Measurements from ENCODE around the gene ANKH.
"Not testable (repeated sequence)": the region's sequence is repeated elsewhere in the genome, so short reads cannot be mapped to it uniquely, and the experiment has no call there.

ANKH gene

GRCh38 chr5:14871214-14872069, at the start of gene ANKH:
Gene ANKH (minus strand): TSS chr5:14871778. CDS start chr5:14871447, 331 bp downstream.
- peak; percentile 81 for DNase-seq

- DNase-seq, result no peak
Observed at GRCh38 chr5:14920121-14920520, 48.5 kb upstream of the ANKH start.

DNA sequence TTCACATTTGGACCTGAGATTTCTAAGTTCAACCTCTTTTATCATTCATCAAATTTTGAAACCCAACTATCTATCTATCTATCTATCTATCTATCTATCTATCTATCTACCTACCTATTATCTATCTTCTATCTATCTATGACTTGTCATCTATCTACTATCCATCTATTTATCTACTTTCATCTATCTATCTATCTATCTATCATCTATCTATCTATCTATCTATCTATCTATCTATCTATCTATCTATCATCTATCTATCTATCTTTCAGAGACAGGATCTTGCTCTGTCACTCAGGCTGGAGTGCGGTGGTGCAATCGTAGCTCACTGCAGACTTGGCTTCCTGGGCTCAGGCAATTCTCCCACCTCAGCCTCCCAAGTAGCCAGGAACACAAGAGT, 47.5 kb upstream of the ANKH start:
- not testable (repeated sequence) for DNase-seq

GRCh38 chr5:14917719-14918118, 46.1 kb upstream of the ANKH start:
- no peak for DNase-seq

GRCh38 chr5:14915291-14915952, 43.8 kb upstream of the ANKH start:
- no peak for DNase-seq

DNA sequence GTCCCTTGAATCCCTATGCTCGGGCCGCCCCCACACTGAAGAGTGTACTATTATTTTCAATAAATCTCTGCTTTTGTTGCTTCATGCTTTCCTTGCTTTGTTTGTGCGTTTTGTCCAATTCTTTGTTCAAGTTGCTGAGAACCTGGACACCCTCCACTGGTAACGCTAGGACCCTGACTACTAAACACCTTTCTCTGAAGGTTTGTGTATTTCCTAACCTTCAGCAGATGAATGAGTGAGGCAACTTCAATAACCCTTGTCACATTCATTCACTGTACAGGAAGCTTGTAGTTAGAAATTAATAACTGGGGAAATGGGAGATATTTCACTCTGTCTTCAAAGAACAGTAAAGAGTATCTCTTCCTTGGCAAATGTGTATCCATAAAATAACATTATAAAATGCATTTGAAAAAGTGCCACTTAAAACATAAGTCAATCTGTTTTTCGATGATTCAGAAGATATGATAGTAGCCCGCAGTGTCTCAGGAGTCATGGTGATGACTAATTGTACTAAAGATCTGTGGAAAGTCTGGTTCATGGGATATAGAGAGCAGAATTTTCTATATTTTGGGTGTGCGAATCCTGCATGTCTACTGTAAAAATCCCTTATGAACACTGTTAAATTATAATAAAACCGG, 43.2 kb upstream of the ANKH start:
- no peak for DNase-seq

GRCh38 chr5:14914193-14914592, 42.6 kb upstream of the ANKH start:
- DNase-seq, result no peak

- DNase-seq, result no peak
Observed at GRCh38 chr5:14913096-14913495, 41.5 kb upstream of the ANKH start.

GRCh38 chr5:14912206-14912605, 40.6 kb upstream of the ANKH start:
- no peak for DNase-seq

DNA sequence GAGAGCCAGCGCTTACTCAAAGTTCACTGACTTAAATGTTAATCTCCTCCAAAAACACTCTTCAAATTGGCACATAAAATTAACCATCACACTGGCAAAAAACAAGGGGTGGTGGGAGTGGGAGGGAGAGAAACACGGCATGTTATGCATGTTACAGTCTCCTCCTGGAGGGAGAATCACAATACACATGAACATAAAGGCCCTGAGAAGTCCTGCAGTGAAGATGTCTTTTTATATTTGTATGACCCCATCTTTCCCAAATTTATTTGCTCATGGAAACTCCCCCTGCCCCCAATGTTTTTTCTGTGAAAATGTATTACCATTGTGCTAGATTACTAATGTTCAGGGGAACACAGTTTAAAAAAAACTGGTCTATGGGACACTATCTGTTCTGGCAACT, 37.8 kb upstream of the ANKH start:
- no peak for DNase-seq

DNA sequence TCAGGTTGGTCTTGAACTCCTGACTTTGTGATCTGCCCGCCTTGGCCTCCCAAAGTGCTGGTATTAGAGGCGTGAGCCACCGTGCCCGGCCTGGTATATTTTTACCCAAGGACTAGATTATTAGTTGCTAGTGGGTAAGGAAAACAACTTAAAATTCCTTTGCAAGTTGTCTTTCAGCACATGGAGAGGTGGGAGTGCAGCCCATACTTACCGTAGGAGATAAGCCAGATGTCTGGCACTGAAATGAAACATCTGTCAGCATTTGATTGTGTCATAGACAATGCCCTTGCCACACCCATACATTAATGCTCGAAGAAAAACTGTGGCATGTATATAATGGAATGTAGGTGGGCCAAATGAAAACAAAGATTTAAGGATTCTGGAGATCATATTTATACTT, 36.6 kb upstream of the ANKH start:
- DNase-seq, result no peak

- DNase-seq, result no peak
Observed at GRCh38 chr5:14906628-14907027, 35.0 kb upstream of the ANKH start.

GRCh38 chr5:14902826-14903560, 31.4 kb upstream of the ANKH start:
- no peak for DNase-seq

GRCh38 chr5:14901462-14902051, 30.0 kb upstream of the ANKH start:
- DNase-seq, result no peak

GRCh38 chr5:14900693-14901461, 29.3 kb upstream of the ANKH start:
- DNase-seq, result no peak

DNA sequence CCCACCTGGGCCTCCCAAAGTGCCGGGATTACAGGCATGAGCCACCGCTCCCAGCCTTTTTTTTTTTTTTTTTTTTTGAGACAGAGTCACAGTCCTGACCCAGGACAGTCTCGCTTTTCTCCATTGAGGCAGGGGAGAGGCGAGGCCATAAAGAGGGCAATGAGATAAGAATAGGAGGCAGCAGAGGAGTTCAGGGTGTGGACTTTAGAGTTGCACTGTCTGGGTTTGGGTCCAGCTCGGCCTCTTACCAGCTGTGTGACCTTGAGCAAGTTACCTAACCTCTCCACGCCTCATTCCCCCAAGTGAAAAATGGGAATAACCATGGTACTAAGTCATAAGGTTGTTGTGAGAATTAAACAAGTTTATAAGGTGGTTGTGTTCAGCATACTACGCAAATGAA, 24.6 kb upstream of the ANKH start:
- DNase-seq, result no peak

- no peak for DNase-seq
Observed at GRCh38 chr5:14895301-14895700, 23.7 kb upstream of the ANKH start.

GRCh38 chr5:14894748-14895147, 23.2 kb upstream of the ANKH start:
- no peak for DNase-seq

DNA sequence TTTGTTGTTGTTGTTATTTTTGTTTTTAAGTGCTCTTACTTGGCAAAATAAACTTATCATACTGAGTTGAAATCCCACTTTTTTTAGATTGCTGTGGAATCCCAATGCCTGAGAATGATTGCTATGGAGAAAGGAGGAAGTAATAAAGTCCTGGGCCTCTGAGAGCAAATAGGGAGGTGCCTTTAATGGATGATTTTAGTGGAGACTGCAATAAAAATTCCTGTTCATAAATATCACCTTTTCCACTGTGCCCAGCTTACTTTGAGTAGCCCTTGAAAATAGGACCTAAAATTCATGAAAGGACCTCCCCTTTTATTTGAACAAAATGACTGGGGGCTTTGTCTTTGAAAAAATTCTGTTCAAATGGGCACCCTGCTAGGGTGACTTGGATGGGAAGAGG, 21.8 kb upstream of the ANKH start:
- no peak for DNase-seq

DNA sequence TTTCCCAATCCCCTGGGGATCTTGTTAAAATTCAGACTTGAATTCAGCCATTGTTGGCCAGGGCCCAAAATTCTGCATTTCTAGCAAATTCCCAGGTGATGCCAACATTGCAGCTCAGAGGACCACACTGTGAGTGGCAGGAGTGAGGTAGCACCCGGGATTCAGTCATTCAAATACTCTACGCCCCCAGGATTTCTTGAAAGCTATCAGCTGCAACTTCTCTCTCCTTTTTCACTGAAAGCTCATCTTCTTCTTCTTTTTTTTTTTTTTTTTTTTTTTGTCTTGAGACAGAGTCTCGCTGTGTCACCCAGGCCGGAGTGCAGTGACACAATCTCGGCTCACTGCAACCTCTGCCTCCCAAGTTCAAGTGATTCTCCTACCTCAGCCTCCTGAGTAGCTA, 19.3 kb upstream of the ANKH start:
- no peak for DNase-seq

- DNase-seq, result no peak
Observed at GRCh38 chr5:14884062-14884612, 12.6 kb upstream of the ANKH start.

All from stimulated activated CD4-positive, alpha-beta T cell treated with anti-CD3 and anti-CD28 coated beads, Interleukin-12 subunit alpha, Interleukin-12 subunit beta, amount 100 ng/mL, for 4 hours (primary cell).